HepG2 (cell line): Measurements from ENCODE around the gene DCAF6. TPM values are rescaled to one million over a fixed set of nuclear protein-coding genes. Genes with fewer than 3 reads are reported as not detected.
A peak's percentile ranks its signal among the peaks of the same experiment; 100 is the strongest.

Source experiments
- HMG20A ChIP-seq: IDR thresholded peaks from 2 replicates; pipeline ENCODE4 v1.6.1; 2016; ENCODE audit warnings: borderline replicate concordance
- HNF4A ChIP-seq: sonication (generic); formaldehyde crosslinking; IDR thresholded peaks from 2 replicates; pipeline ENCODE4 v1.4.0; 2020; ENCODE audit warnings: missing genetic modification reagents
- IRX3 ChIP-seq: sonication (generic); formaldehyde crosslinking; IDR thresholded peaks from 2 replicates; pipeline ENCODE4 v1.8.1; 2023; ENCODE audit warnings: mild to moderate bottlenecking, low read depth, missing genetic modification reagents, borderline replicate concordance
- KDM5A ChIP-seq: fragments of 200-600 bp; sonication (generic); IDR thresholded peaks from 2 replicates; pipeline ENCODE4 v1.7.0; 2018; ENCODE audit warnings: antibody characterized with exemption, mild to moderate bottlenecking, low read length, borderline replicate concordance
- MAFG ChIP-seq: sonication (generic); formaldehyde crosslinking; IDR thresholded peaks from 2 replicates; pipeline ENCODE4 v1.5.1; 2020; ENCODE audit warnings: mild to moderate bottlenecking, missing genetic modification reagents
- POLR2AphosphoS2 ChIP-seq: IDR thresholded peaks from 2 replicates; pipeline ENCODE4 v1.6.1; 2011; ENCODE audit warnings: low read depth, low read length, improper control_type of control experiment
- RFX1 ChIP-seq: fragments of 450-650 bp; IDR thresholded peaks from 2 replicates; pipeline ENCODE4 v1.6.1; 2017
- SOX13 ChIP-seq, 3 experiments: fragments of 450-650 bp in 1 of 3; sonication (generic) in 1 of 3; formaldehyde crosslinking in 1 of 3; IDR thresholded peaks in 2 of 3; conservative IDR thresholded peaks in 1 of 3; 2 replicates each; pipeline versions ENCODE4 v1.5.0 to v1.6.1; 2016 to 2020; ENCODE audit warnings: antibody characterized with exemption in 1 of 3, mild to moderate bottlenecking in 1 of 3, missing compliant biosample characterization in 1 of 3, missing genetic modification reagents in 1 of 3, moderate library complexity in 1 of 3
- TBX2 ChIP-seq: sonication (generic); formaldehyde crosslinking; IDR thresholded peaks from 2 replicates; pipeline ENCODE4 v1.5.0; 2020; ENCODE audit warnings: missing genetic modification reagents, mild to moderate bottlenecking, borderline replicate concordance
- ZNF503 ChIP-seq: sonication (generic); formaldehyde crosslinking; IDR thresholded peaks from 2 replicates; pipeline ENCODE4 v1.4.0; 2020; ENCODE audit warnings: missing genetic modification reagents
- ZNF83 ChIP-seq: sonication (generic); formaldehyde crosslinking; IDR thresholded peaks from 2 replicates; pipeline ENCODE4 v1.4.0; 2020; ENCODE audit warnings: missing genetic modification reagents, mild to moderate bottlenecking, borderline replicate concordance
- ZNF850 ChIP-seq: sonication (generic); formaldehyde crosslinking; conservative IDR thresholded peaks from 2 replicates; pipeline ENCODE4 v1.9.0; 2021; ENCODE audit warnings: mild to moderate bottlenecking, missing genetic modification reagents
- polyA plus RNA-seq, 8 experiments: library from polyadenylated mRNA; depleted of rRNA in 3 of 8; stranded (reverse) in 7 of 8; unstranded in 1 of 8; fragments of >200 nt; fragmentation: Illumina TruSeq in 4 of 8; extraction: Trizol in 4 of 8; gene quantifications; 2 replicates each; pipeline versions ENCODE4 v1.2.1 to v1.2.3, GENCODE V29; 2011 to 2016; ENCODE audit warnings: low read depth in 4 of 8, missing spikeins in 1 of 8, mixed read lengths in 1 of 8; ENCODE audit not compliant: insufficient read depth in 1 of 8
- total RNA-seq, 5 experiments: library from RNA; depleted of rRNA; stranded (reverse); fragments of >200 nt; fragmentation: Illumina TruSeq; extraction: Trizol; gene quantifications; 2 replicates each; pipeline ENCODE4 v1.2.3, GENCODE V29; 2016; ENCODE audit warnings: low read depth in 1 of 5
- TF ChIP-seq, protein P1 (sequence below): IDR thresholded peaks from 2 replicates; pipeline ENCODE4 v1.4.0; 2020; ENCODE audit warnings: mild to moderate bottlenecking, missing genetic modification reagents

The DCAF6 gene
- total and polyA plus RNA-seq, 2 of the 13 experiments (the other 11 are each of a cell fraction or from before 2014, with no cell fraction given): 24.7 to 33.7 TPM

DNA sequence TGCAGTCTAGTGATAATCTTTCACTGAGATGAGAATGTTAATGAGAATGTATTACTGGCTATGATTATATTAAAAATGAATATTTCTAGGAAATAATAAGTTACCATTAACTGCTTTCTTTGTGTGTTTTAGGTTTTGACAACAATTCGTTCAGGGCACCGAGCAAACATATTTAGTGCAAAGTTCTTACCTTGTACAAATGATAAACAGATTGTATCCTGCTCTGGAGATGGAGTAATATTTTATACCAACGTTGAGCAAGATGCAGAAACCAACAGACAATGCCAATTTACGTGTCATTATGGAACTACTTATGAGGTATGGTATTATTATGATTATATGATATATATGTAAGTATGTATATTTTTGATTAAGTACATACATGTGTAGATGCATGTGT is 38.2 kb downstream of the DCAF6 start (continued):
- TF ChIP-seq, protein P1, sequence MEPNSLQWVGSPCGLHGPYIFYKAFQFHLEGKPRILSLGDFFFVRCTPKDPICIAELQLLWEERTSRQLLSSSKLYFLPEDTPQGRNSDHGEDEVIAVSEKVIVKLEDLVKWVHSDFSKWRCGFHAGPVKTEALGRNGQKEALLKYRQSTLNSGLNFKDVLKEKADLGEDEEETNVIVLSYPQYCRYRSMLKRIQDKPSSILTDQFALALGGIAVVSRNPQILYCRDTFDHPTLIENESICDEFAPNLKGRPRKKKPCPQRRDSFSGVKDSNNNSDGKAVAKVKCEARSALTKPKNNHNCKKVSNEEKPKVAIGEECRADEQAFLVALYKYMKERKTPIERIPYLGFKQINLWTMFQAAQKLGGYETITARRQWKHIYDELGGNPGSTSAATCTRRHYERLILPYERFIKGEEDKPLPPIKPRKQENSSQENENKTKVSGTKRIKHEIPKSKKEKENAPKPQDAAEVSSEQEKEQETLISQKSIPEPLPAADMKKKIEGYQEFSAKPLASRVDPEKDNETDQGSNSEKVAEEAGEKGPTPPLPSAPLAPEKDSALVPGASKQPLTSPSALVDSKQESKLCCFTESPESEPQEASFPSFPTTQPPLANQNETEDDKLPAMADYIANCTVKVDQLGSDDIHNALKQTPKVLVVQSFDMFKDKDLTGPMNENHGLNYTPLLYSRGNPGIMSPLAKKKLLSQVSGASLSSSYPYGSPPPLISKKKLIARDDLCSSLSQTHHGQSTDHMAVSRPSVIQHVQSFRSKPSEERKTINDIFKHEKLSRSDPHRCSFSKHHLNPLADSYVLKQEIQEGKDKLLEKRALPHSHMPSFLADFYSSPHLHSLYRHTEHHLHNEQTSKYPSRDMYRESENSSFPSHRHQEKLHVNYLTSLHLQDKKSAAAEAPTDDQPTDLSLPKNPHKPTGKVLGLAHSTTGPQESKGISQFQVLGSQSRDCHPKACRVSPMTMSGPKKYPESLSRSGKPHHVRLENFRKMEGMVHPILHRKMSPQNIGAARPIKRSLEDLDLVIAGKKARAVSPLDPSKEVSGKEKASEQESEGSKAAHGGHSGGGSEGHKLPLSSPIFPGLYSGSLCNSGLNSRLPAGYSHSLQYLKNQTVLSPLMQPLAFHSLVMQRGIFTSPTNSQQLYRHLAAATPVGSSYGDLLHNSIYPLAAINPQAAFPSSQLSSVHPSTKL (CRISPR knock-in tag): 0 out of 2 replicates have a peak, but pooled peaks have one; percentile 37
- no peak for TF ChIP-seq HMG20A
- TF ChIP-seq ZNF503 (CRISPR knock-in tag): no peak
- peak; percentile 38; the same call in 1 of the 2 replicates for TF ChIP-seq HNF4A
- no peak for TF ChIP-seq ZNF850
- no peak for TF ChIP-seq SOX13 (IDR thresholded peaks at IDR 0.05)
- peak in 1 of 2 experiments; percentile 46; a peak in 1 of 4 replicates for TF ChIP-seq SOX13 (CRISPR knock-in tag; conservative IDR thresholded peaks at IDR 0.05 in 1 of 2, IDR thresholded peaks at IDR 0.05 in 1 of 2)
- TF ChIP-seq MAFG (CRISPR knock-in tag): no peak
- no peak for TF ChIP-seq POLR2AphosphoS2
- no peak for TF ChIP-seq IRX3 (CRISPR knock-in tag)
- no peak for TF ChIP-seq ZNF83 (CRISPR knock-in tag)
- TF ChIP-seq KDM5A: no peak
- TF ChIP-seq TBX2 (CRISPR knock-in tag): no peak
- TF ChIP-seq RFX1: no peak
- TF ChIP-seq, all 625 proteins: peak for 9
